NT2/D1 (cell line): Measurements from ENCODE around the gene SRM.

Source experiments
- SUZ12 ChIP-seq: IDR thresholded peaks from 2 replicates; pipeline ENCODE4 v1.6.1; 2011; ENCODE audit not compliant: insufficient read length, insufficient read depth; ENCODE audit errors: extremely low read depth
- YY1 ChIP-seq: IDR thresholded peaks from 2 replicates; pipeline ENCODE4 v1.6.1; 2011; ENCODE audit not compliant: insufficient read length, insufficient read depth

- no peak for TF ChIP-seq YY1
- TF ChIP-seq SUZ12: no peak
Measured at GRCh38 chr1:11080931-11081330, 21.1 kb upstream of the SRM start.
